ENCODE results near the gene FMNL3.
"Not testable (repeated sequence)": the region's sequence is repeated elsewhere in the genome, so short reads cannot be mapped to it uniquely, and the experiment has no call there.

The FMNL3 gene

GRCh38 chr12:49626836-49627235 is 80.4 kb downstream of the FMNL3 start:
- FAIRE-seq, result no peak

- no peak for FAIRE-seq
These were observed 80.9 kb downstream of the FMNL3 start for GRCh38 chr12:49626169-49626835.

- no peak for FAIRE-seq
These were observed 82.2 kb downstream of the FMNL3 start for GRCh38 chr12:49624921-49625577.

- FAIRE-seq, result no peak
These were observed 83.9 kb downstream of the FMNL3 start, which contains the start of gene PRPF40B for GRCh38 chr12:49623142-49623904. Gene PRPF40B, plus strand, starts transcription at chr12:49623561. Its CDS starts 30 bp downstream, at chr12:49623591.

GRCh38 chr12:49622501-49623141 is 84.6 kb downstream of the FMNL3 start:
- FAIRE-seq, result no peak

GRCh38 chr12:49621651-49622500 is 85.3 kb downstream of the FMNL3 start:
- FAIRE-seq, result no peak

GRCh38 chr12:49619286-49619685 is 87.9 kb downstream of the FMNL3 start:
- FAIRE-seq, result no peak

GRCh38 chr12:49618576-49618975 is 88.6 kb downstream of the FMNL3 start:
- no peak for FAIRE-seq

GRCh38 chr12:49616533-49617219 is 90.5 kb downstream of the FMNL3 start:
- FAIRE-seq, result no peak

GRCh38 chr12:49615725-49616124 is 91.5 kb downstream of the FMNL3 start:
- no peak for FAIRE-seq

- FAIRE-seq, result no peak
These were observed 95.0 kb downstream of the FMNL3 start for GRCh38 chr12:49612210-49612609.

- not testable (repeated sequence) for FAIRE-seq
These were observed 96.4 kb downstream of the FMNL3 start for GRCh38 chr12:49610785-49611184.

GRCh38 chr12:49609875-49610154 is 97.4 kb downstream of the FMNL3 start:
- no peak for FAIRE-seq

GRCh38 chr12:49609059-49609874 is 97.9 kb downstream of the FMNL3 start:
- FAIRE-seq, result no peak

- FAIRE-seq, result not testable (repeated sequence)
These were observed 101.7 kb downstream of the FMNL3 start, which contains the start of gene FAM186B for GRCh38 chr12:49605539-49605938. Gene FAM186B, minus strand, starts transcription at chr12:49605639. Its CDS starts 162 bp downstream, at chr12:49605477.

- FAIRE-seq, result no peak
These were observed 102.3 kb downstream of the FMNL3 start for GRCh38 chr12:49604856-49605255.

- FAIRE-seq, result no peak
These were observed 103.5 kb downstream of the FMNL3 start for GRCh38 chr12:49603721-49604120.

GRCh38 chr12:49599961-49600360 is 107.2 kb downstream of the FMNL3 start:
- FAIRE-seq, result no peak

GRCh38 chr12:49598527-49598926 is 108.7 kb downstream of the FMNL3 start:
- no peak for FAIRE-seq

GRCh38 chr12:49588721-49589516 is 118.3 kb downstream of the FMNL3 start:
- FAIRE-seq, result no peak
